Raji (cell line): Measurements from ENCODE around the gene PEAK1.

Experiments used
- POLR2A ChIP-seq: IDR thresholded peaks from 2 replicates; pipeline ENCODE4 v1.6.1; 2011; ENCODE audit warnings: low read depth, low read length, control low read depth; ENCODE audit not compliant: insufficient read depth

PEAK1 gene

DNA sequence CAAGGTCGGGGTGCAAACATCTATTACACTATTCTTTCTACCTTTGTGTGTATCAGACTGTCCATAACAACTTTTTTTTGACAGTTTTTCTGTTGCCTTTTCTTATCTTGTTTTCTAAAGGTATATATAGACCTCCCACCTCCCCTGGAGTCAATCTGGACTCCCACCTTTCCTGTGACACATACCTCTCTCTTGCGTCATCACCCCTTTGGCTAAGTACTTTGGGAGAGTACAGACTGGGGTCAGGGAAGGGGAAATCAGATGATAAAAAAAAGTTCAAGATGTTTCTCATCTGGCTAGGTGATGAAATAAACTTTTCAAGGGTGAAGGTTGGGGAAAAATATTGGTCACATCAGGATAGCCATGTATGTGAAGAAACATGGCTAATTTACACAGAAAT lies 366.2 kb downstream of the PEAK1 start:
- no peak for TF ChIP-seq POLR2A

DNA sequence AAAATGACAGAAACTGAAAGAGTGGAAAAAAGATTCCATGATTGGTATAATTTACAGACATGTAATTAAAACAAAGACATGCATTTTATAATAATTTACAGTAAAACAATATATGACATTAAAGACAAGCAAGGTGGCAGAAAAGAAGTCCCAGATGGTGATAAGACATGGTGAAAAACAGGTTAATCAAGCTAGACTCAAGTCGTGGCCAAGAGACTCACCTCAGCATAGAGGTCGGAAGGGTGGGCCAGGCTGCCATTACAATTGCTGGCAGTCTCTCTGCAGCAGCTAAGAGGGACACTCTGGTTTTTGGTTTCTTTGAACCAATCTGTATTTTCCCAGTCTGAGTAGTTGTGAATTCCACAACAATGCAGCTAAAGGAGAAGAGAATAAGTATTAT lies 367.3 kb downstream of the PEAK1 start:
- no peak for TF ChIP-seq POLR2A
